ENCODE data around the gene TENM3. TPM values are rescaled to one million over a fixed set of nuclear protein-coding genes. Genes with fewer than 3 reads are reported as not detected.

TENM3 gene
- total and polyA plus RNA-seq, 2 donors (not counting 3 experiments of a cell fraction or from before 2014, with no cell fraction given), result 3.2 to 6.2 TPM

- H3K9me3 ChIP-seq (replicated peaks; ENCODE audit: control insufficient read depth, insufficient read depth, low read length), result no peaks in the 10 kb centered on the region
- ChIA-PET CTCF (no interaction called here), POLR2A (no interaction called here)
- no peak overlapping the region for H3K27ac ChIP-seq (ENCODE audit: insufficient read depth, low read depth, low read length)
- no peak for TF ChIP-seq GATA2 (IDR thresholded peaks at IDR 0.05; ENCODE audit: insufficient read depth, insufficient read length, low read depth, low read length)
- no peaks in the 10 kb centered on the region for H3K36me3 ChIP-seq (ENCODE audit: control insufficient read depth in 2 of 2, extremely low read depth in 1 of 2, insufficient read depth in 2 of 2, low read length in 2 of 2)
- H3K27me3 ChIP-seq (ENCODE audit: control insufficient read depth in 2 of 2, insufficient read depth in 2 of 2, low read length in 2 of 2), result no peaks in the 10 kb centered on the region
- H3K9me1 ChIP-seq (replicated peaks; ENCODE audit: control insufficient read depth, extremely low read depth, insufficient read depth, low read length), result no peaks in the 10 kb centered on the region
- dilution Hi-C loops (cut with MboI; ENCODE audit: extremely low pct_ligation_motif_present, low sequenced_read_pairs), result no loop called here
- BruUV-seq (replicated peaks), result no TSS peak
- H3K4me2 ChIP-seq (ENCODE audit: insufficient read depth, low read length), result no peak overlapping the region
- H3K4me1 ChIP-seq (ENCODE audit: control insufficient read depth, extremely low read depth, insufficient read depth, low read length), result no peaks in the 10 kb centered on the region
- H2AFZ ChIP-seq (ENCODE audit: low read depth, low read length), result no peak overlapping the region
- no peaks in the 10 kb centered on the region for H3K79me2 ChIP-seq (ENCODE audit: control insufficient read depth, insufficient read depth, low read length)
- H3K4me3 ChIP-seq (replicated peaks in 1 of 3; ENCODE audit: insufficient read depth in 1 of 3, low read depth in 1 of 3, low read length in 3 of 3), result no peak overlapping the region
- FAIRE-seq (no peak), DNase-seq (ENCODE audit: low read depth, low spot score) (no peak)
- intact Hi-C loops (cut with micrococcal nuclease), result no loop called here
- no peak overlapping the region for H3K9ac ChIP-seq (replicated peaks; ENCODE audit: extremely low read depth, insufficient read depth, low read length)
- no peaks in the 10 kb centered on the region for H4K20me1 ChIP-seq (replicated peaks; ENCODE audit: control insufficient read depth, extremely low read depth, insufficient read depth, low read length)
Measured at GRCh38 chr4:182245041-182245440, 1.8 kb downstream of the TENM3 start.

GRCh38 chr4:182245541-182246215 lies 2.5 kb downstream of the TENM3 start:
- no peaks in the 10 kb centered on the region for H3K36me3 ChIP-seq (ENCODE audit: control insufficient read depth in 2 of 2, extremely low read depth in 1 of 2, insufficient read depth in 2 of 2, low read length in 2 of 2)
- no TSS peak for BruUV-seq (replicated peaks)
- no peaks in the 10 kb centered on the region for H3K27me3 ChIP-seq (ENCODE audit: control insufficient read depth in 2 of 2, insufficient read depth in 2 of 2, low read length in 2 of 2)
- no peaks in the 10 kb centered on the region for H3K79me2 ChIP-seq (ENCODE audit: control insufficient read depth, insufficient read depth, low read length)
- H2AFZ ChIP-seq (ENCODE audit: low read depth, low read length), result no peak overlapping the region
- CTCF ChIA-PET, result no interaction called here
- intact Hi-C loops (cut with micrococcal nuclease) (no loop called here), dilution Hi-C loops (cut with MboI; ENCODE audit: extremely low pct_ligation_motif_present, low sequenced_read_pairs) (no loop called here)
- no peak for TF ChIP-seq POLR2A (IDR thresholded peaks at IDR 0.05; ENCODE audit: low read depth, low read length)
- POLR2A ChIA-PET, result no interaction called here
- no peaks in the 10 kb centered on the region for H4K20me1 ChIP-seq (replicated peaks; ENCODE audit: control insufficient read depth, extremely low read depth, insufficient read depth, low read length)
- H3K9me1 ChIP-seq (replicated peaks; ENCODE audit: control insufficient read depth, extremely low read depth, insufficient read depth, low read length), result no peaks in the 10 kb centered on the region
- H3K4me3 ChIP-seq (replicated peaks in 1 of 3; ENCODE audit: insufficient read depth in 1 of 3, low read depth in 1 of 3, low read length in 3 of 3), result no peak overlapping the region
- H3K27ac ChIP-seq (ENCODE audit: insufficient read depth, low read depth, low read length), result no peak overlapping the region
- H3K9ac ChIP-seq (replicated peaks; ENCODE audit: extremely low read depth, insufficient read depth, low read length), result no peak overlapping the region
- H3K4me1 ChIP-seq (ENCODE audit: control insufficient read depth, extremely low read depth, insufficient read depth, low read length), result no peaks in the 10 kb centered on the region
- FAIRE-seq, result no peak
- no peaks in the 10 kb centered on the region for H3K9me3 ChIP-seq (replicated peaks; ENCODE audit: control insufficient read depth, insufficient read depth, low read length)
- no peak for DNase-seq (ENCODE audit: low read depth, low spot score)
- no peak overlapping the region for H3K4me2 ChIP-seq (ENCODE audit: insufficient read depth, low read length)
